PC-3 (cell line): Measurements from ENCODE around the gene MANEAL.

ENCODE experiments used
- CTCF ChIP-seq: fragments of 300-600 bp; sonication (generic); conservative IDR thresholded peaks from 2 replicates; pipeline ENCODE4 v1.5.1; 2017; ENCODE audit warnings: antibody characterized with exemption, low read depth, mild to moderate bottlenecking, low read length
- EZH2phosphoT487 ChIP-seq: fragments of 300-600 bp; sonication (generic); IDR thresholded peaks from 2 replicates; pipeline ENCODE4 v1.6.1; 2018; ENCODE audit warnings: mild to moderate bottlenecking, antibody characterized with exemption, low read length, borderline replicate concordance

DNA sequence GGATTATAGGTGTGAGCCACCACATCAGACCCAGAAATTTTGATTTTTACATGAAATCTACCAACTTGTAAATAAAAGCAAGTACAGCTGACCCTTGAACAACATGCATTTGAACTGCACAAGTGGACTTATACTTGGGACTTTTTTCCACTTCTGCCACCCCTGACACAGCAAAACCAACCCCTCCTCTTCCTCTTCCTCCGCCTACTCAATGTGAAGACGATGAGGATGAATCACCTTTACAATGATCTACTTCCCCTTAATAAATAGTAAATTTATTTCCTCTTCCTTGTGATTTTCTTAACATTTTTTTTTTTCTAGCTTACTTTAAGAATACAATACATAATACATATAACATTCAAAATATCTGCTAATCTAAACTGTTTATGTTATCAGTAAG, 31.9 kb downstream of the MANEAL start:
- TF ChIP-seq CTCF (no peak), EZH2phosphoT487 (no peak)
